Measurements from ENCODE around the gene UBTD2. TPM values are rescaled to one million over a fixed set of nuclear protein-coding genes. Genes with fewer than 3 reads are reported as not detected.
"Not testable (repeated sequence)": the region's sequence is repeated elsewhere in the genome, so short reads cannot be mapped to it uniquely, and the experiment has no call there.

The UBTD2 gene
- 18.8 TPM for total RNA-seq
- long read RNA-seq, transcript UBTD2-201 (3 exons, 3,301 nt): major isoform, 39 of 50 reads
- long read RNA-seq, partial matches to known transcripts: 1 of 50 reads
- long read RNA-seq, other reads (novel, unspliced or antisense): 10 of 50 reads

GRCh38 chr5:172283020-172283861 is at the start of gene UBTD2:
Gene UBTD2 (minus strand): TSS chr5:172283764. CDS start chr5:172283665, 99 bp downstream.
- Histone ChIP-seq H3K36me3 (no peaks in the 10 kb centered on the region), H3K9me3 (no peaks in the 10 kb centered on the region), H3K27ac (peak within 1 kb of the TSS; percentile 85), H3K4me3 (peak within 1 kb of the TSS; percentile 92), H3K27me3 (no peaks in the 10 kb centered on the region), H3K4me1 (peaks cover 12% of the 10 kb centered on the region)
- peak; percentile 58 for TF ChIP-seq CTCF (IDR thresholded peaks at IDR 0.05)
- intact Hi-C loops (cut with DNase I): loop anchor here (10.0 kb wide), 1 partner anchor 178 kb away; no protein-coding TSS in a partner anchor
- DNase-seq (peak; percentile 93), ATAC-seq (peak; percentile 90)

- H3K27ac ChIP-seq; H3K27me3 ChIP-seq; H3K4me3 ChIP-seq; ATAC-seq; DNase-seq; intact Hi-C loops (cut with DNase I); H3K9me3 ChIP-seq; H3K36me3 ChIP-seq; H3K4me1 ChIP-seq: not testable (repeated sequence)
These were observed 43.3 kb upstream of the UBTD2 start for GRCh38 chr5:172326901-172327300.

GRCh38 chr5:172325452-172325851 is 41.9 kb upstream of the UBTD2 start:
- ATAC-seq: no peak
- H3K9me3 ChIP-seq: no peaks in the 10 kb centered on the region
- H3K4me3 ChIP-seq: no peak overlapping the region
- no peak overlapping the region for H3K27ac ChIP-seq
- no peak for DNase-seq
- no peaks in the 10 kb centered on the region for H3K36me3 ChIP-seq
- no peak for TF ChIP-seq CTCF (IDR thresholded peaks at IDR 0.05)
- intact Hi-C loops (cut with DNase I): no loop called here
- no peaks in the 10 kb centered on the region for H3K4me1 ChIP-seq
- no peaks in the 10 kb centered on the region for H3K27me3 ChIP-seq

- Histone ChIP-seq H3K4me1 (no peaks in the 10 kb centered on the region), H3K27ac (no peak overlapping the region), H3K9me3 (no peaks in the 10 kb centered on the region), H3K36me3 (no peaks in the 10 kb centered on the region), H3K4me3 (no peak overlapping the region), H3K27me3 (no peaks in the 10 kb centered on the region)
- no peak for TF ChIP-seq CTCF (IDR thresholded peaks at IDR 0.05)
- intact Hi-C loops (cut with DNase I): no loop called here
- peak; percentile 47 for ATAC-seq
- DNase-seq: no peak
These were observed 38.7 kb upstream of the UBTD2 start for GRCh38 chr5:172322028-172322965.

GRCh38 chr5:172321593-172321992 is 38.0 kb upstream of the UBTD2 start:
- no peak overlapping the region for H3K27ac ChIP-seq

More at GRCh38 chr5:172321593-172321992, 38.0 kb upstream of the UBTD2 start:
- ATAC-seq: no peak
- intact Hi-C loops (cut with DNase I): no loop called here
- Histone ChIP-seq H3K36me3 (no peaks in the 10 kb centered on the region), H3K4me1 (no peaks in the 10 kb centered on the region), H3K9me3 (no peaks in the 10 kb centered on the region), H3K27me3 (no peaks in the 10 kb centered on the region), H3K4me3 (no peak overlapping the region)
- DNase-seq: no peak
- TF ChIP-seq CTCF (IDR thresholded peaks at IDR 0.05): no peak

All from upper lobe of right lung (tissue), 1 donor.